HepG2 (cell line): Measurements from ENCODE around the gene MAPK1. TPM values are rescaled to one million over a fixed set of nuclear protein-coding genes. Genes with fewer than 3 reads are reported as not detected.

ENCODE experiments used
- DMTF1 ChIP-seq: sonication (generic); formaldehyde crosslinking; IDR thresholded peaks from 2 replicates; pipeline ENCODE4 v1.4.0; 2020; ENCODE audit warnings: mild to moderate bottlenecking, missing genetic modification reagents
- YEATS2 ChIP-seq: sonication (generic); formaldehyde crosslinking; IDR thresholded peaks from 2 replicates; pipeline ENCODE4 v1.4.0; 2020; ENCODE audit warnings: missing genetic modification reagents, borderline replicate concordance
- ZMAT3 ChIP-seq: sonication (generic); formaldehyde crosslinking; conservative IDR thresholded peaks from 2 replicates; pipeline ENCODE4 v1.7.0; 2021; ENCODE audit warnings: missing genetic modification reagents
- ZNF10 ChIP-seq: sonication (generic); formaldehyde crosslinking; IDR thresholded peaks from 2 replicates; pipeline ENCODE4 v1.4.0; 2020; ENCODE audit warnings: mild to moderate bottlenecking, low read depth, missing genetic modification reagents, borderline replicate concordance
- ZNF318 ChIP-seq: sonication (generic); formaldehyde crosslinking; IDR thresholded peaks from 2 replicates; pipeline ENCODE4 v1.4.0; 2020; ENCODE audit warnings: mild to moderate bottlenecking, missing genetic modification reagents
- ZNF577 ChIP-seq: sonication (generic); formaldehyde crosslinking; IDR thresholded peaks from 2 replicates; pipeline ENCODE4 v1.4.0; 2020; ENCODE audit warnings: mild to moderate bottlenecking, low read depth, missing genetic modification reagents, borderline replicate concordance
- ZNF644 ChIP-seq: IDR thresholded peaks from 2 replicates; pipeline ENCODE4 v1.6.1; 2016; ENCODE audit warnings: low read depth
- ZNF782 ChIP-seq: sonication (generic); formaldehyde crosslinking; IDR thresholded peaks from 2 replicates; pipeline ENCODE4 v1.4.0; 2020; ENCODE audit warnings: missing genetic modification reagents, mild to moderate bottlenecking, borderline replicate concordance
- ZNF850 ChIP-seq: sonication (generic); formaldehyde crosslinking; conservative IDR thresholded peaks from 2 replicates; pipeline ENCODE4 v1.9.0; 2021; ENCODE audit warnings: mild to moderate bottlenecking, missing genetic modification reagents
- polyA plus RNA-seq, 8 experiments: library from polyadenylated mRNA; depleted of rRNA in 3 of 8; stranded (reverse) in 7 of 8; unstranded in 1 of 8; fragments of >200 nt; fragmentation: Illumina TruSeq in 4 of 8; extraction: Trizol in 4 of 8; gene quantifications; 2 replicates each; pipeline versions ENCODE4 v1.2.1 to v1.2.3, GENCODE V29; 2011 to 2016; ENCODE audit warnings: low read depth in 4 of 8, missing spikeins in 1 of 8, mixed read lengths in 1 of 8; ENCODE audit not compliant: insufficient read depth in 1 of 8
- total RNA-seq, 5 experiments: library from RNA; depleted of rRNA; stranded (reverse); fragments of >200 nt; fragmentation: Illumina TruSeq; extraction: Trizol; gene quantifications; 2 replicates each; pipeline ENCODE4 v1.2.3, GENCODE V29; 2016; ENCODE audit warnings: low read depth in 1 of 5

The MAPK1 gene
- total and polyA plus RNA-seq, 2 of the 13 experiments (the other 11 are each of a cell fraction or from before 2014, with no cell fraction given), result 107 to 114 TPM

GRCh38 chr22:21909871-21910270 is 42.4 kb upstream of the MAPK1 start (continued):
- TF ChIP-seq ZNF318 (CRISPR knock-in tag) (no peak), DMTF1 (no peak), ZNF644 (CRISPR knock-in tag) (no peak), ZMAT3 (CRISPR knock-in tag) (no peak), YEATS2 (CRISPR knock-in tag) (no peak), ZNF577 (CRISPR knock-in tag) (no peak), ZNF782 (CRISPR knock-in tag) (no peak), ZNF10 (CRISPR knock-in tag) (no peak), ZNF850 (no peak)
- TF ChIP-seq, all 625 proteins: peak for 0
